GM12878 (cell line): ENCODE measurements around the gene ASB6. TPM values are rescaled to one million over a fixed set of nuclear protein-coding genes. Genes with fewer than 3 reads are reported as not detected.

Experiments used
- ATAC-seq: fragments of 200-7000 bp; cut with Tn5 transposase; 3 replicates; pipeline ENCODE4 v1.9.1; 2020; ENCODE audit warnings: mild to moderate bottlenecking, moderate library complexity
- BruUV-seq: library from RNA; stranded (reverse); fragments of 400-500 nt; replicated peaks from 2 replicates; lab custom pipeline; 2021; lab: Mats Ljungman, UMichigan
- CTCF ChIA-PET: fragments of 300-600 bp; sonication (Branson Sonifier 250); formaldehyde crosslinking; extraction: SDS; loops from one replicate; lab custom pipeline; 2021; ENCODE audit warnings: inconsistent platforms; lab: Yijun Ruan, JAX
- POLR2A ChIA-PET: fragments of 350-600 bp; formaldehyde crosslinking; extraction: SDS; loops from one replicate; lab custom pipeline; 2021; ENCODE audit warnings: inconsistent platforms; lab: Charles Lee
- RAD21 ChIA-PET: fragments of 300-600 bp; sonication (Branson Sonifier 250); formaldehyde crosslinking; loops from one replicate; lab custom pipeline; 2023; ENCODE audit warnings: antibody characterized with exemption; ENCODE audit not compliant: unreplicated experiment; lab: Charles Lee
- SMC1A ChIA-PET: fragments of 300-600 bp; sonication (Branson Sonifier 250); formaldehyde crosslinking; loops from one replicate; lab custom pipeline; 2023; ENCODE audit not compliant: unreplicated experiment, uncharacterized antibody; lab: Charles Lee
- DNase-seq: peaks from one replicate; pipeline ENCODE4 v3.0.0-alpha.2; 2011; ENCODE audit warnings: low read depth, low spot score
- FAIRE-seq: peaks from 3 replicates; lab custom pipeline; 2011; peaks lifted over from hg19 to GRCh38; lab: Jason Lieb, UNC
- H2AFZ ChIP-seq: 2 replicates; pipeline ENCODE4 v1.6.0; 2011; ENCODE audit warnings: low read depth, low read length, control low read depth; ENCODE audit not compliant: control insufficient read depth
- H3K27ac ChIP-seq: 2 replicates; pipeline ENCODE4 v1.5.1; 2011; ENCODE audit warnings: control low read depth; ENCODE audit not compliant: control insufficient read depth, insufficient read depth
- H3K27me3 ChIP-seq, 2 experiments: replicated peaks in 1 of 2; 2 replicates each; pipeline versions ENCODE4 v1.6.0 to v1.6.1; 2011; ENCODE audit warnings: low read length in 1 of 2; ENCODE audit not compliant: control insufficient read depth in 2 of 2, insufficient read depth in 2 of 2
- H3K36me3 ChIP-seq, 2 experiments: 2 replicates each; pipeline ENCODE4 v1.5.1; 2011; ENCODE audit warnings: low read length in 1 of 2; ENCODE audit not compliant: control insufficient read depth in 2 of 2, insufficient read depth in 2 of 2
- H3K4me1 ChIP-seq: 2 replicates; pipeline ENCODE4 v1.6.1; 2011; ENCODE audit warnings: mild to moderate bottlenecking, low read length, moderate library complexity, mixed read lengths; ENCODE audit not compliant: control insufficient read depth, insufficient read depth
- H3K4me2 ChIP-seq: 2 replicates; pipeline ENCODE4 v1.6.0; 2011; ENCODE audit warnings: control low read depth; ENCODE audit not compliant: control insufficient read depth, insufficient read depth
- H3K4me3 ChIP-seq: fragments of 200-600 bp; sonication (generic); 2 replicates; pipeline ENCODE4 v1.5.1; 2016
- H3K79me2 ChIP-seq: 2 replicates; pipeline ENCODE4 v1.6.0; 2011; ENCODE audit warnings: low read length; ENCODE audit not compliant: control insufficient read depth, insufficient read depth
- H3K9ac ChIP-seq: 2 replicates; pipeline ENCODE4 v1.8.0; 2011; ENCODE audit warnings: low read length, control low read depth, mixed read lengths; ENCODE audit not compliant: control insufficient read depth, insufficient read depth
- H3K9me3 ChIP-seq: replicated peaks from 3 replicates; pipeline ENCODE4 v1.5.1; 2011; ENCODE audit warnings: mild to moderate bottlenecking, low read length; ENCODE audit not compliant: control insufficient read depth, insufficient read depth
- H4K20me1 ChIP-seq: 2 replicates; pipeline ENCODE4 v1.6.0; 2011; ENCODE audit not compliant: control insufficient read depth, insufficient read depth
- BCLAF1 ChIP-seq: fragments of 450-650 bp; IDR thresholded peaks from 2 replicates; pipeline ENCODE4 v1.6.1; 2017; ENCODE audit warnings: antibody characterized with exemption, mild to moderate bottlenecking, moderate library complexity
- BHLHE40 ChIP-seq, 2 experiments: fragments of 450-650 bp in 1 of 2; IDR thresholded peaks; 2 replicates each; pipeline ENCODE4 v1.6.1; 2011 to 2017; ENCODE audit warnings: low read depth in 2 of 2, borderline replicate concordance in 1 of 2, improper control_type of control experiment in 1 of 2, low read length in 1 of 2, mild to moderate bottlenecking in 1 of 2
- CREB1 ChIP-seq: IDR thresholded peaks from 2 replicates; pipeline ENCODE4 v1.6.1; 2012; ENCODE audit warnings: low read depth, mild to moderate bottlenecking, inconsistent platforms
- CREM ChIP-seq: IDR thresholded peaks from 2 replicates; pipeline ENCODE4 v1.6.1; 2014; ENCODE audit warnings: antibody characterized with exemption, low read depth
- EGR1 ChIP-seq, 2 experiments: IDR thresholded peaks; 1 replicate in 1 of 2; 2 replicates in 1 of 2; pipeline ENCODE4 v1.6.1; 2011 to 2012; ENCODE audit warnings: low read depth in 2 of 2, low read length in 2 of 2, borderline replicate concordance in 1 of 2, mild to moderate bottlenecking in 1 of 2, moderate library complexity in 1 of 2
- FOS ChIP-seq: IDR thresholded peaks from 3 replicates; pipeline ENCODE4 v1.6.1; 2011; ENCODE audit warnings: borderline replicate concordance; ENCODE audit not compliant: insufficient read length; ENCODE audit errors: extremely low read depth
- MEF2A ChIP-seq: IDR thresholded peaks from 2 replicates; pipeline ENCODE4 v1.6.1; 2011; ENCODE audit warnings: low read depth, mild to moderate bottlenecking, low read length, moderate library complexity; ENCODE audit not compliant: insufficient read depth
- NFIC ChIP-seq: IDR thresholded peaks from 2 replicates; pipeline ENCODE4 v1.6.1; 2012; ENCODE audit warnings: low read depth, mild to moderate bottlenecking, inconsistent platforms, low read length, moderate library complexity
- NFYA ChIP-seq: IDR thresholded peaks from 2 replicates; pipeline ENCODE4 v1.6.1; 2011; ENCODE audit warnings: low read depth, mild to moderate bottlenecking, low read length, improper control_type of control experiment, borderline replicate concordance
- NRF1 ChIP-seq: conservative IDR thresholded peaks from 2 replicates; pipeline ENCODE4 v1.6.1; 2011; ENCODE audit warnings: mild to moderate bottlenecking, low read depth, low read length, improper control_type of control experiment
- POLR2AphosphoS5 ChIP-seq: IDR thresholded peaks from 2 replicates; pipeline ENCODE4 v1.6.1; 2011; ENCODE audit warnings: mild to moderate bottlenecking, low read length, inconsistent platforms
- RAD51 ChIP-seq: fragments of 450-650 bp; IDR thresholded peaks from 2 replicates; pipeline ENCODE4 v1.6.1; 2016; ENCODE audit warnings: moderate library complexity, mild to moderate bottlenecking, inconsistent platforms
- SMC3 ChIP-seq: IDR thresholded peaks from 2 replicates; pipeline ENCODE4 v1.6.1; 2011; ENCODE audit warnings: low read length, improper control_type of control experiment, borderline replicate concordance
- SREBF2 ChIP-seq: IDR thresholded peaks from 2 replicates; pipeline ENCODE4 v1.6.1; 2012; ENCODE audit warnings: mild to moderate bottlenecking, low read length
- TCF3 ChIP-seq: IDR thresholded peaks from 2 replicates; pipeline ENCODE4 v1.6.1; 2012; ENCODE audit warnings: low read depth, mild to moderate bottlenecking, low read length, borderline replicate concordance; ENCODE audit not compliant: insufficient read depth
- TCF7 ChIP-seq: IDR thresholded peaks from 2 replicates; pipeline ENCODE4 v1.6.1; 2014; ENCODE audit warnings: antibody characterized with exemption, borderline replicate concordance
- WRNIP1 ChIP-seq: IDR thresholded peaks from 2 replicates; pipeline ENCODE4 v1.6.1; 2011; ENCODE audit warnings: low read depth, low read length, improper control_type of control experiment, borderline replicate concordance
- YBX1 ChIP-seq: fragments of 450-650 bp; IDR thresholded peaks from 2 replicates; pipeline ENCODE4 v1.6.1; 2016; ENCODE audit warnings: antibody characterized with exemption
- ZBTB4 ChIP-seq: fragments of 450-650 bp; formaldehyde crosslinking; IDR thresholded peaks from 2 replicates; pipeline ENCODE4 v1.4.0; 2022; ENCODE audit warnings: mild to moderate bottlenecking, moderate library complexity
- WGBS: methylation state at CpG from one replicate; pipeline ENCODE4 v1.1.6; 2016; ENCODE audit warnings: low lambda C conversion rate; ENCODE audit not compliant: insufficient replicate concordance, insufficient coverage; ENCODE audit errors: missing lambda C conversion rate; 5-methylcytosine and 5-hydroxymethylcytosine counted together
- in situ Hi-C: fragments of 300-500 bp; cut with MboI; formaldehyde crosslinking; loops from 9 replicates; pipeline ENCODE4 v1.14.3; 2018; ENCODE audit warnings: mixed read lengths
- intact Hi-C: fragments of 100-400 bp; cut with micrococcal nuclease; formaldehyde crosslinking; loops from one replicate; pipeline ENCODE4 v1.14.2; 2022; ENCODE audit not compliant: unreplicated experiment
- polyA plus RNA-seq, 11 experiments: library from polyadenylated mRNA; depleted of rRNA in 4 of 11; unstranded in 6 of 11; stranded (reverse) in 5 of 11; fragments of >200 nt; fragmentation: Nextera tagmentation in 4 of 11; fragmentation: Illumina TruSeq in 1 of 11; extraction: Ambion mirVana in 4 of 11; extraction: Trizol in 1 of 11; gene quantifications; 1 replicate in 1 of 11; 2 replicates in 10 of 11; pipeline versions ENCODE4 v1.2.1 to v1.2.3, GENCODE V29; 2011 to 2016; ENCODE audit warnings: inconsistent platforms in 2 of 11, missing spikeins in 2 of 11, low read depth in 1 of 11
- total RNA-seq, 4 experiments: library from RNA; depleted of rRNA in 3 of 4; stranded (reverse); fragments of >200 nt in 3 of 4; fragmentation: Illumina TruSeq in 1 of 4; extraction: Trizol in 1 of 4; gene quantifications; 2 replicates each; pipeline versions ENCODE4 v1.2.1 to v1.2.3, GENCODE V29; 2013 to 2021

The ASB6 gene
- total and polyA plus RNA-seq, 10 of the 15 experiments (the other 5 are each of a cell fraction or from before 2014, with no cell fraction given): 0.80 to 18.2 (median 9.9) TPM

GRCh38 chr9:129675620-129676019 lies 33.7 kb upstream of the ASB6 start:
- no peak overlapping the region for H2AFZ ChIP-seq
- SMC1A ChIA-PET: no interaction called here
- no peaks in the 10 kb centered on the region for H3K79me2 ChIP-seq
- H3K27ac ChIP-seq: no peak overlapping the region
- no peaks in the 10 kb centered on the region for H3K4me1 ChIP-seq
- no peak for DNase-seq
- H4K20me1 ChIP-seq: no peaks in the 10 kb centered on the region
- RAD21 ChIA-PET: no interaction called here
- in situ Hi-C loops: no loop called here
- no peak for TF ChIP-seq RAD51
- TF ChIP-seq POLR2AphosphoS5: no peak
- no peak for TF ChIP-seq CREB1
- no peak for TF ChIP-seq BCLAF1
- no peak for TF ChIP-seq TCF7
- no peak for TF ChIP-seq CREM
- TF ChIP-seq SMC3: no peak
- TF ChIP-seq MEF2A: no peak
- no peak for TF ChIP-seq BHLHE40 (IDR thresholded peaks at IDR 0.05; ENCODE audit: borderline replicate concordance in 1 of 2, low read depth in 2 of 2, low read length in 1 of 2)
- no peak for TF ChIP-seq NFYA
- TF ChIP-seq SREBF2: no peak
- TF ChIP-seq FOS: no peak
- TF ChIP-seq YBX1: no peak
- TF ChIP-seq ZBTB4 (CRISPR knock-in tag): no peak
- no peak for TF ChIP-seq TCF3
- no peak for TF ChIP-seq WRNIP1
- no peak for TF ChIP-seq EGR1 (IDR thresholded peaks at IDR 0.05; ENCODE audit: borderline replicate concordance in 1 of 2, low read depth in 2 of 2, low read length in 2 of 2)
- TF ChIP-seq NRF1: no peak
- no peak for TF ChIP-seq NFIC
- ATAC-seq: no peak
- H3K9ac ChIP-seq: no peak overlapping the region
- no peaks in the 10 kb centered on the region for H3K36me3 ChIP-seq
- H3K4me3 ChIP-seq: no peak overlapping the region
- 74% methylated on average over 25 of the region's 27 CpGs for WGBS
- H3K4me2 ChIP-seq: no peak overlapping the region
- no TSS peak for BruUV-seq
- no peaks in the 10 kb centered on the region for H3K9me3 ChIP-seq
- CTCF ChIA-PET: no interaction called here
- intact Hi-C loops: no loop called here
- FAIRE-seq: no peak
- POLR2A ChIA-PET: no interaction called here
- H3K27me3 ChIP-seq: peaks cover 0 to 2% of the 10 kb centered on the region in 2 experiments; a peak in 2 of 4 replicates
